C4-2B (cell line): ENCODE data around the gene CDCA7L.

Experiments used
- ZFX ChIP-seq: fragments of 450-650 bp; IDR thresholded peaks from 2 replicates; pipeline ENCODE4 v1.6.1; 2017
- TF ChIP-seq, protein P1 (sequence below): fragments of 450-650 bp; conservative IDR thresholded peaks from 2 replicates; pipeline ENCODE4 v1.5.1; 2017; ENCODE audit warnings: mild to moderate bottlenecking

DNA sequence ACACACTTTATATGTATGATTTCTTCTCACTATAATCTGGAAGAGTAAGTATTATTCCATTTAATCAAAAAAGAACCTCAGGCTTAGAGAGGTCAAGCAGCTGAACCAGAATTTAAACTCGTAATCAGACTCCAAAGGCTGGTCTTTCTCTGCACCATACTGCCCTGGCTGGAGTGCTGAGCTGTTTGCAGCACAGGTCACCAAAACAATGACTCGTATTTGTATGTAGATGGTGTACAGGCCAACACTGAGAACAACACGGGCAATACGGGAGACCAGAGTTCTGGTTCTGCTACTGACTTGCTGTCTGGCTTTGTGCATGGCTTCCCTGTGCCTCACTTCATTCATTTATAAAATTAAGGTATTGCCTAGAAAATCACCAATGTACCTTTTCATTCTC is 57.9 kb downstream of the CDCA7L start:
- TF ChIP-seq, protein P1, sequence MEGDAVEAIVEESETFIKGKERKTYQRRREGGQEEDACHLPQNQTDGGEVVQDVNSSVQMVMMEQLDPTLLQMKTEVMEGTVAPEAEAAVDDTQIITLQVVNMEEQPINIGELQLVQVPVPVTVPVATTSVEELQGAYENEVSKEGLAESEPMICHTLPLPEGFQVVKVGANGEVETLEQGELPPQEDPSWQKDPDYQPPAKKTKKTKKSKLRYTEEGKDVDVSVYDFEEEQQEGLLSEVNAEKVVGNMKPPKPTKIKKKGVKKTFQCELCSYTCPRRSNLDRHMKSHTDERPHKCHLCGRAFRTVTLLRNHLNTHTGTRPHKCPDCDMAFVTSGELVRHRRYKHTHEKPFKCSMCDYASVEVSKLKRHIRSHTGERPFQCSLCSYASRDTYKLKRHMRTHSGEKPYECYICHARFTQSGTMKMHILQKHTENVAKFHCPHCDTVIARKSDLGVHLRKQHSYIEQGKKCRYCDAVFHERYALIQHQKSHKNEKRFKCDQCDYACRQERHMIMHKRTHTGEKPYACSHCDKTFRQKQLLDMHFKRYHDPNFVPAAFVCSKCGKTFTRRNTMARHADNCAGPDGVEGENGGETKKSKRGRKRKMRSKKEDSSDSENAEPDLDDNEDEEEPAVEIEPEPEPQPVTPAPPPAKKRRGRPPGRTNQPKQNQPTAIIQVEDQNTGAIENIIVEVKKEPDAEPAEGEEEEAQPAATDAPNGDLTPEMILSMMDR = no peak
- no peak for TF ChIP-seq ZFX
